HepG2 (cell line): ENCODE data around the gene RANGRF. TPM values are rescaled to one million over a fixed set of nuclear protein-coding genes. Genes with fewer than 3 reads are reported as not detected.

Experiments used
- ATAC-seq: fragments of 200-7000 bp; cut with Tn5 transposase; 3 replicates; pipeline ENCODE4 v1.9.1; 2020; ENCODE audit warnings: mild to moderate bottlenecking, moderate library complexity
- BruUV-seq: library from RNA; stranded (reverse); fragments of 400-500 nt; replicated peaks from 2 replicates; lab custom pipeline; 2021; lab: Mats Ljungman, UMichigan
- CTCF ChIA-PET: fragments of 300-600 bp; formaldehyde crosslinking; extraction: SDS; loops from one replicate; lab custom pipeline; 2021; ENCODE audit warnings: low total read pairs, inconsistent platforms, low intra/inter-chr PET ratio; lab: Yijun Ruan, JAX
- POLR2A ChIA-PET: fragments of 350-600 bp; sonication (Branson Sonifier 250); formaldehyde crosslinking; loops from one replicate; lab custom pipeline; 2020; ENCODE audit warnings: antibody characterized with exemption, inconsistent platforms; lab: Yijun Ruan, JAX
- DNase-seq: peaks from one replicate; pipeline ENCODE4 v3.0.0-alpha.2; 2015; ENCODE audit warnings: low spot score
- FAIRE-seq: peaks from 3 replicates; lab custom pipeline; 2011; peaks lifted over from hg19 to GRCh38; lab: Jason Lieb, UNC
- H2AFZ ChIP-seq: one replicate; pipeline ENCODE4 v1.6.1; 2011; ENCODE audit warnings: low read length, inconsistent platforms
- H3K27ac ChIP-seq: fragments of 300-600 bp; 3 replicates; pipeline ENCODE4 v1.8.0; 2011; ENCODE audit warnings: mixed run types, mild to moderate bottlenecking, mixed read lengths, low read length, inconsistent platforms; ENCODE audit not compliant: insufficient read depth; ENCODE audit errors: extremely low read length
- H3K27me3 ChIP-seq, 2 experiments: fragments of 200-600 bp in 1 of 2; 2 replicates in 1 of 2; 3 replicates in 1 of 2; pipeline versions ENCODE4 v1.6.0 to v1.8.0; 2011; ENCODE audit warnings: low read length in 2 of 2, mild to moderate bottlenecking in 2 of 2, moderate library complexity in 2 of 2, inconsistent platforms in 1 of 2; ENCODE audit not compliant: insufficient read depth in 2 of 2, control insufficient read depth in 1 of 2
- H3K36me3 ChIP-seq, 2 experiments: fragments of 200-600 bp in 1 of 2; replicated peaks in 1 of 2; 2 replicates in 1 of 2; 3 replicates in 1 of 2; pipeline versions ENCODE4 v1.5.1 to v1.8.0; 2011; ENCODE audit warnings: low read length in 2 of 2, inconsistent platforms in 1 of 2; ENCODE audit not compliant: insufficient read depth in 2 of 2, control insufficient read depth in 1 of 2
- H3K4me1 ChIP-seq: 2 replicates; pipeline ENCODE4 v1.5.1; 2012; ENCODE audit warnings: low read length, inconsistent platforms; ENCODE audit not compliant: insufficient read depth
- H3K4me2 ChIP-seq: 2 replicates; pipeline ENCODE4 v1.6.0; 2011; ENCODE audit warnings: low read depth, low read length, inconsistent platforms
- H3K4me3 ChIP-seq, 3 experiments: fragments of 200-600 bp in 1 of 3; sonication (generic), shearing (Covaris generic) in 1 of 3; replicated peaks in 1 of 3; 2 replicates each; pipeline ENCODE4 v1.5.1; 2011 to 2016; ENCODE audit warnings: low read length in 3 of 3, inconsistent platforms in 2 of 3, low read depth in 2 of 3, mild to moderate bottlenecking in 2 of 3, control low read depth in 1 of 3, mixed read lengths in 1 of 3; ENCODE audit not compliant: insufficient read depth in 1 of 3
- H3K79me2 ChIP-seq: one replicate; pipeline ENCODE4 v1.6.1; 2011; ENCODE audit warnings: low read length, inconsistent platforms; ENCODE audit not compliant: insufficient read depth
- H3K9ac ChIP-seq: 2 replicates; pipeline ENCODE4 v1.6.0; 2011; ENCODE audit warnings: mild to moderate bottlenecking, low read depth, low read length, inconsistent platforms; ENCODE audit not compliant: insufficient read depth
- H3K9me3 ChIP-seq: 2 replicates; pipeline ENCODE4 v1.5.1; 2012; ENCODE audit warnings: mild to moderate bottlenecking, low read length
- H4K20me1 ChIP-seq: 2 replicates; pipeline ENCODE4 v1.6.0; 2011; ENCODE audit warnings: inconsistent platforms, mild to moderate bottlenecking, low read length, moderate library complexity; ENCODE audit not compliant: insufficient read depth
- REST ChIP-seq, 2 experiments: IDR thresholded peaks; 2 replicates each; pipeline ENCODE4 v1.6.1; 2011 to 2012; ENCODE audit warnings: low read length in 2 of 2, borderline replicate concordance in 1 of 2, low read depth in 1 of 2, mild to moderate bottlenecking in 1 of 2, moderate library complexity in 1 of 2
- ZNF746 ChIP-seq: sonication (generic); formaldehyde crosslinking; IDR thresholded peaks from 2 replicates; pipeline ENCODE4 v1.8.0; 2022; ENCODE audit warnings: mild to moderate bottlenecking, missing genetic modification reagents
- ZNF768 ChIP-seq: sonication (generic); formaldehyde crosslinking; IDR thresholded peaks from 2 replicates; pipeline ENCODE4 v1.4.0; 2020; ENCODE audit warnings: missing genetic modification reagents
- WGBS: methylation state at CpG from one replicate; pipeline ENCODE4 v1.1.6; 2017; ENCODE audit warnings: low lambda C conversion rate; 5-methylcytosine and 5-hydroxymethylcytosine counted together
- in situ Hi-C: cut with HindIII; loops from 2 replicates; pipeline ENCODE4 v1.10.0; 2017; ENCODE audit warnings: low pct_unique_long_range_greater_than_20kb; ENCODE audit not compliant: extremely low pct_ligation_motif_present
- intact Hi-C: fragments of 100-400 bp; cut with micrococcal nuclease; formaldehyde crosslinking; loops from one replicate; pipeline ENCODE4 v1.10.0; 2022; ENCODE audit not compliant: unreplicated experiment
- polyA plus RNA-seq, 8 experiments: library from polyadenylated mRNA; depleted of rRNA in 3 of 8; stranded (reverse) in 7 of 8; unstranded in 1 of 8; fragments of >200 nt; fragmentation: Illumina TruSeq in 4 of 8; extraction: Trizol in 4 of 8; gene quantifications; 2 replicates each; pipeline versions ENCODE4 v1.2.1 to v1.2.3, GENCODE V29; 2011 to 2016; ENCODE audit warnings: low read depth in 4 of 8, missing spikeins in 1 of 8, mixed read lengths in 1 of 8; ENCODE audit not compliant: insufficient read depth in 1 of 8
- total RNA-seq, 5 experiments: library from RNA; depleted of rRNA; stranded (reverse); fragments of >200 nt; fragmentation: Illumina TruSeq; extraction: Trizol; gene quantifications; 2 replicates each; pipeline ENCODE4 v1.2.3, GENCODE V29; 2016; ENCODE audit warnings: low read depth in 1 of 5

Gene RANGRF
- total and polyA plus RNA-seq, 2 of the 13 experiments (the other 11 are each of a cell fraction or from before 2014, with no cell fraction given): 18.6 to 40.7 TPM

- H3K79me2 ChIP-seq: no peaks in the 10 kb centered on the region
- H3K9ac ChIP-seq: no peak overlapping the region
- H3K4me3 ChIP-seq: no peak overlapping the region
- H3K4me2 ChIP-seq: no peak overlapping the region
- FAIRE-seq (no peak), DNase-seq (no peak)
- no TSS peak for BruUV-seq
- H3K27me3 ChIP-seq: no peaks in the 10 kb centered on the region
- in situ Hi-C loops: no loop called here
- intact Hi-C loops: no loop called here
- H4K20me1 ChIP-seq: no peaks in the 10 kb centered on the region
- peaks cover 39 to 60% of the 10 kb centered on the region in 2 experiments for H3K36me3 ChIP-seq
- TF ChIP-seq ZNF768 (0 out of 2 replicates have a peak, but pooled peaks have one; percentile 18), REST (IDR thresholded peaks at IDR 0.05; ENCODE audit: borderline replicate concordance in 1 of 2, low read depth in 1 of 2, low read length in 2 of 2) (no peak), ZNF746 (CRISPR knock-in tag) (no peak)
- TF ChIP-seq, all 625 proteins: peak for 1
- no peaks in the 10 kb centered on the region for H3K9me3 ChIP-seq
- H3K4me1 ChIP-seq: peaks cover 4% of the 10 kb centered on the region
- POLR2A ChIA-PET: interaction anchor here (0.9 kb wide), 1 partner anchor 9 kb away, joined by 3 read pairs; no protein-coding TSS in a partner anchor
- H2AFZ ChIP-seq: no peak overlapping the region
- H3K27ac ChIP-seq: no peak overlapping the region
- CTCF ChIA-PET: no interaction called here
- WGBS: 97% methylated on average over 10 of the region's 13 CpGs
- ATAC-seq: no peak
Observed at GRCh38 chr17:8267480-8268147, 20.9 kb upstream of the RANGRF start.
